IPS-20b (cell line): ENCODE data around the gene ADCYAP1R1.

ENCODE experiments used
- H3K27ac ChIP-seq: one replicate; pipeline ENCODE4 v1.5.1; 2013; ENCODE audit warnings: low read length
- H3K27me3 ChIP-seq: 2 replicates; pipeline ENCODE4 v1.6.1; 2013; ENCODE audit warnings: mild to moderate bottlenecking, low read length, inconsistent platforms; ENCODE audit not compliant: insufficient read depth
- H3K36me3 ChIP-seq: 2 replicates; pipeline ENCODE4 v1.6.1; 2013; ENCODE audit warnings: low read depth, mild to moderate bottlenecking, inconsistent platforms, low read length, moderate library complexity; ENCODE audit not compliant: insufficient read depth
- H3K4me1 ChIP-seq: 2 replicates; pipeline ENCODE4 v1.6.1; 2013; ENCODE audit warnings: mild to moderate bottlenecking, control low read depth, inconsistent platforms, low read length, moderate library complexity; ENCODE audit not compliant: insufficient read depth
- H3K4me3 ChIP-seq: 2 replicates; pipeline ENCODE4 v1.5.1; 2013; ENCODE audit warnings: mild to moderate bottlenecking, low read length, inconsistent platforms
- H3K9ac ChIP-seq: 2 replicates; pipeline ENCODE4 v1.6.1; 2013; ENCODE audit warnings: low read depth, mild to moderate bottlenecking, inconsistent platforms, low read length, moderate library complexity
- H3K9me3 ChIP-seq: 2 replicates; pipeline ENCODE4 v1.6.1; 2013; ENCODE audit warnings: mild to moderate bottlenecking, low read depth, low read length, inconsistent platforms; ENCODE audit not compliant: insufficient read depth

The ADCYAP1R1 gene

GRCh38 chr7:31113660-31114059 lies 61.6 kb downstream of the ADCYAP1R1 start:
- no peaks in the 10 kb centered on the region for H3K4me1 ChIP-seq
- H3K36me3 ChIP-seq = no peaks in the 10 kb centered on the region
- H3K9me3 ChIP-seq = no peaks in the 10 kb centered on the region
- H3K27ac ChIP-seq = no peak overlapping the region
- H3K9ac ChIP-seq = no peak overlapping the region
- H3K27me3 ChIP-seq = peaks cover 4% of the 10 kb centered on the region; the same call in 1 of the 2 replicates
- H3K4me3 ChIP-seq = no peak overlapping the region

GRCh38 chr7:31114593-31115343 lies 62.7 kb downstream of the ADCYAP1R1 start:
- H3K27ac ChIP-seq = no peak overlapping the region
- H3K4me1 ChIP-seq = no peaks in the 10 kb centered on the region
- H3K36me3 ChIP-seq = no peaks in the 10 kb centered on the region
- H3K9ac ChIP-seq = no peak overlapping the region
- no peaks in the 10 kb centered on the region for H3K9me3 ChIP-seq
- H3K4me3 ChIP-seq = no peak overlapping the region
- H3K27me3 ChIP-seq = peaks cover 4% of the 10 kb centered on the region; the same call in 1 of the 2 replicates

GRCh38 chr7:31116615-31117014 lies 64.5 kb downstream of the ADCYAP1R1 start:
- Histone ChIP-seq H3K9ac (no peak overlapping the region), H3K36me3 (no peaks in the 10 kb centered on the region), H3K4me1 (no peaks in the 10 kb centered on the region), H3K9me3 (no peaks in the 10 kb centered on the region), H3K27ac (no peak overlapping the region), H3K27me3 (0 out of 2 replicates have a peak, but pooled peaks cover 4% of the 10 kb centered on the region), H3K4me3 (no peak overlapping the region)

GRCh38 chr7:31119249-31119648 lies 67.1 kb downstream of the ADCYAP1R1 start:
- Histone ChIP-seq H3K9ac (no peak overlapping the region), H3K9me3 (no peaks in the 10 kb centered on the region), H3K4me1 (no peaks in the 10 kb centered on the region), H3K27ac (no peak overlapping the region), H3K27me3 (no peaks in the 10 kb centered on the region), H3K4me3 (no peak overlapping the region), H3K36me3 (no peaks in the 10 kb centered on the region)

- H3K27ac ChIP-seq = no peak overlapping the region
- H3K4me1 ChIP-seq = no peaks in the 10 kb centered on the region
- H3K36me3 ChIP-seq = no peaks in the 10 kb centered on the region
- no peaks in the 10 kb centered on the region for H3K9me3 ChIP-seq
- H3K9ac ChIP-seq = no peak overlapping the region
- no peaks in the 10 kb centered on the region for H3K27me3 ChIP-seq
- no peak overlapping the region for H3K4me3 ChIP-seq
Measured at GRCh38 chr7:31120800-31121513, 68.8 kb downstream of the ADCYAP1R1 start.

- Histone ChIP-seq H3K4me3 (no peak overlapping the region), H3K27ac (no peak overlapping the region), H3K9me3 (no peaks in the 10 kb centered on the region), H3K27me3 (no peaks in the 10 kb centered on the region), H3K4me1 (no peaks in the 10 kb centered on the region), H3K36me3 (no peaks in the 10 kb centered on the region), H3K9ac (no peak overlapping the region)
Measured at GRCh38 chr7:31121601-31122000, 69.5 kb downstream of the ADCYAP1R1 start.

- H3K4me1 ChIP-seq = no peaks in the 10 kb centered on the region
- no peak overlapping the region for H3K4me3 ChIP-seq
- H3K27me3 ChIP-seq = no peaks in the 10 kb centered on the region
- H3K36me3 ChIP-seq = no peaks in the 10 kb centered on the region
- H3K9ac ChIP-seq = no peak overlapping the region
- H3K9me3 ChIP-seq = no peaks in the 10 kb centered on the region
- no peak overlapping the region for H3K27ac ChIP-seq
Measured at GRCh38 chr7:31122649-31123058, 70.5 kb downstream of the ADCYAP1R1 start.

GRCh38 chr7:31123321-31123720 lies 71.2 kb downstream of the ADCYAP1R1 start:
- no peaks in the 10 kb centered on the region for H3K36me3 ChIP-seq
- no peaks in the 10 kb centered on the region for H3K27me3 ChIP-seq
- no peaks in the 10 kb centered on the region for H3K4me1 ChIP-seq
- no peak overlapping the region for H3K4me3 ChIP-seq
- no peak overlapping the region for H3K9ac ChIP-seq
- H3K27ac ChIP-seq = no peak overlapping the region
- H3K9me3 ChIP-seq = no peaks in the 10 kb centered on the region

GRCh38 chr7:31123726-31124125 lies 71.6 kb downstream of the ADCYAP1R1 start:
- no peaks in the 10 kb centered on the region for H3K4me1 ChIP-seq
- no peak overlapping the region for H3K27ac ChIP-seq
- H3K9ac ChIP-seq = no peak overlapping the region
- H3K4me3 ChIP-seq = no peak overlapping the region
- H3K9me3 ChIP-seq = no peaks in the 10 kb centered on the region
- no peaks in the 10 kb centered on the region for H3K36me3 ChIP-seq
- no peaks in the 10 kb centered on the region for H3K27me3 ChIP-seq

GRCh38 chr7:31125171-31125570 lies 73.1 kb downstream of the ADCYAP1R1 start:
- Histone ChIP-seq H3K4me1 (no peaks in the 10 kb centered on the region), H3K9me3 (no peaks in the 10 kb centered on the region), H3K27me3 (no peaks in the 10 kb centered on the region), H3K27ac (no peak overlapping the region), H3K9ac (no peak overlapping the region), H3K36me3 (no peaks in the 10 kb centered on the region), H3K4me3 (no peak overlapping the region)

- Histone ChIP-seq H3K9ac (no peak overlapping the region), H3K27me3 (no peaks in the 10 kb centered on the region), H3K9me3 (no peaks in the 10 kb centered on the region), H3K27ac (no peak overlapping the region), H3K36me3 (no peaks in the 10 kb centered on the region), H3K4me3 (no peak overlapping the region), H3K4me1 (no peaks in the 10 kb centered on the region)
Measured at GRCh38 chr7:31126976-31127375, 74.9 kb downstream of the ADCYAP1R1 start.

GRCh38 chr7:31129067-31129466 lies 77.0 kb downstream of the ADCYAP1R1 start:
- H3K27ac ChIP-seq = no peak overlapping the region
- no peak overlapping the region for H3K4me3 ChIP-seq
- no peaks in the 10 kb centered on the region for H3K27me3 ChIP-seq
- no peaks in the 10 kb centered on the region for H3K36me3 ChIP-seq
- no peaks in the 10 kb centered on the region for H3K9me3 ChIP-seq
- H3K4me1 ChIP-seq = no peaks in the 10 kb centered on the region
- H3K9ac ChIP-seq = no peak overlapping the region
